Psoas muscle (tissue), 8 donors: ENCODE results near the gene SIAH3. TPM values are rescaled to one million over a fixed set of nuclear protein-coding genes. Genes with fewer than 3 reads are reported as not detected.

ENCODE experiments used
- ATAC-seq, 4 donors: fragments of 200-7000 bp; cut with Tn5 transposase; one replicate each; pipeline ENCODE4 v1.9.1; 2020; ENCODE audit warnings: moderate library complexity in 3 of 4, mild to moderate bottlenecking in 2 of 4
- DNase-seq, 2 donors: peaks; one replicate each; pipeline ENCODE4 v3.0.0-alpha.2; 2020
- H3K27ac ChIP-seq: fragments of 200-600 bp; one replicate; pipeline ENCODE4 v1.8.0; 2022
- H3K27me3 ChIP-seq, 3 donors: fragments of 200-600 bp in 1 of 3; one replicate each; pipeline versions ENCODE4 v1.6.1 to v1.8.0; 2013 to 2022; ENCODE audit warnings: low read length in 2 of 3, mild to moderate bottlenecking in 2 of 3, moderate library complexity in 1 of 3; ENCODE audit not compliant: insufficient read depth in 3 of 3
- H3K36me3 ChIP-seq, 2 donors: fragments of 200-600 bp in 1 of 2; one replicate each; pipeline versions ENCODE4 v1.6.1 to v1.8.0; 2013 to 2022; ENCODE audit warnings: low read depth in 1 of 2, mild to moderate bottlenecking in 1 of 2, moderate library complexity in 1 of 2; ENCODE audit not compliant: insufficient read depth in 1 of 2
- H3K4me1 ChIP-seq: fragments of 200-600 bp; one replicate; pipeline ENCODE4 v1.8.0; 2022
- H3K4me3 ChIP-seq: fragments of 200-600 bp; one replicate; pipeline ENCODE4 v1.8.0; 2022; ENCODE audit warnings: mild to moderate bottlenecking
- H3K9me3 ChIP-seq: fragments of 200-600 bp; one replicate; pipeline ENCODE4 v1.8.0; 2022
- CTCF ChIP-seq: fragments of 200-600 bp; IDR thresholded peaks from one replicate; pipeline ENCODE4 v1.8.0; 2022; ENCODE audit warnings: antibody characterized with exemption
- WGBS, 3 donors: extraction: QIAGEN DNeasy Blood & Tissue Kit; methylation state at CpG; one replicate each; pipeline versions ENCODE4 v1.1.6 to v1.1.7; 2013; 5-methylcytosine and 5-hydroxymethylcytosine counted together
- intact Hi-C, 2 donors: fragments of 100-400 bp; cut with DNase I; formaldehyde crosslinking; loops; one replicate each; pipeline versions ENCODE4 v1.11.0 to v1.14.2; 2022
- polyA plus RNA-seq, 3 donors: library from polyadenylated mRNA; stranded (reverse); fragments of 200-250 nt; gene quantifications; one replicate each; pipeline ENCODE4 v1.2.3, GENCODE V29; 2013
- total RNA-seq, 4 donors: library from RNA; stranded (reverse); fragmentation: NEBNext Ultra II Directional in 2 of 4; extraction: Animal tissue kit (Norgen Biotek cat#: 25700) in 2 of 4; gene quantifications; one replicate each; pipeline versions ENCODE4 v1.2.1 to v1.2.4, GENCODE V29; 2021 to 2023
- donor health status: healthy with polysubstance abuse.
- donor health status: DM: no; HTN: no; CAD: no; lungs with moderate emphysema.
- donor health status: Bipolar disorder and iron deficiency.
- donor health status: healthy.
- donor health status: DM: yes; HTN: yes; CAD: no.
- donor health status: DM: no; HTN: no; CAD: no.
- donor health status: DM: no; HTN: no; CAD: no.
- donor health status: DM: yes; HTN: yes; CAD: no.

Gene SIAH3
- total and polyA plus RNA-seq, 7 donors: 0.02 to 0.03 (median 0.02) TPM; not detected in 4

- DNase-seq: no peak
- no peak overlapping the region for H3K27ac ChIP-seq
- no peak for ATAC-seq
- intact Hi-C loops: no loop called here
- no peak for TF ChIP-seq CTCF
- H3K9me3 ChIP-seq: no peaks in the 10 kb centered on the region
- no peaks in the 10 kb centered on the region for H3K4me1 ChIP-seq
- H3K36me3 ChIP-seq: no peaks in the 10 kb centered on the region
- H3K4me3 ChIP-seq: no peak overlapping the region
- no peaks in the 10 kb centered on the region for H3K27me3 ChIP-seq
- WGBS, 3 donors: 71 to 79% (median 79%) methylated on average over 1 of the region's 1 CpG
Measured at GRCh38 chr13:45752510-45752909, 99.0 kb downstream of the SIAH3 start.

GRCh38 chr13:45751885-45752284 is 99.7 kb downstream of the SIAH3 start:
- ATAC-seq (no peak), DNase-seq (no peak)
- TF ChIP-seq CTCF: no peak
- Histone ChIP-seq H3K9me3 (no peaks in the 10 kb centered on the region), H3K36me3 (no peaks in the 10 kb centered on the region), H3K27me3 (no peaks in the 10 kb centered on the region), H3K4me3 (no peak overlapping the region), H3K27ac (no peak overlapping the region), H3K4me1 (no peaks in the 10 kb centered on the region)
- intact Hi-C loops: no loop called here

- Histone ChIP-seq H3K9me3 (no peaks in the 10 kb centered on the region), H3K27me3 (no peaks in the 10 kb centered on the region), H3K36me3 (no peaks in the 10 kb centered on the region), H3K4me1 (no peaks in the 10 kb centered on the region), H3K4me3 (no peak overlapping the region), H3K27ac (no peak overlapping the region)
- intact Hi-C loops: no loop called here
- no peak for TF ChIP-seq CTCF
- 89 to 92% (median 89%) methylated on average over 3 of the region's 3 CpGs for WGBS, 3 donors
- DNase-seq (no peak), ATAC-seq (no peak)
Measured at GRCh38 chr13:45750566-45750965, 101.0 kb downstream of the SIAH3 start.

GRCh38 chr13:45748941-45749759 is 102.4 kb downstream of the SIAH3 start:
- DNase-seq: no peak
- H3K9me3 ChIP-seq: no peaks in the 10 kb centered on the region
- H3K27ac ChIP-seq: no peak overlapping the region
- TF ChIP-seq CTCF: no peak
- H3K4me3 ChIP-seq: no peak overlapping the region
- WGBS, 3 donors: 24 to 33% (median 25%) methylated on average over 13 of the region's 13 CpGs
- no peaks in the 10 kb centered on the region for H3K27me3 ChIP-seq
- intact Hi-C loops: no loop called here
- peak in 1 of 4 donors; percentile 27 for ATAC-seq
- no peaks in the 10 kb centered on the region for H3K4me1 ChIP-seq
- H3K36me3 ChIP-seq: no peaks in the 10 kb centered on the region

GRCh38 chr13:45747071-45747470 is 104.5 kb downstream of the SIAH3 start:
- intact Hi-C loops: no loop called here
- DNase-seq (no peak), ATAC-seq (no peak)
- WGBS, 3 donors: 63 to 70% (median 64%) methylated on average over 2 of the region's 2 CpGs
- no peaks in the 10 kb centered on the region for H3K36me3 ChIP-seq
- H3K27ac ChIP-seq: no peak overlapping the region
- no peaks in the 10 kb centered on the region for H3K9me3 ChIP-seq
- no peak overlapping the region for H3K4me3 ChIP-seq
- no peaks in the 10 kb centered on the region for H3K27me3 ChIP-seq
- H3K4me1 ChIP-seq: no peaks in the 10 kb centered on the region
- no peak for TF ChIP-seq CTCF
